GM18508 (cell line): ENCODE measurements around the gene LTF.
"Not testable (repeated sequence)": the region's sequence is repeated elsewhere in the genome, so short reads cannot be mapped to it uniquely, and the experiment has no call there.

Source experiments
- ATAC-seq: cut with Tn5 transposase; IDR thresholded peaks from one replicate; pipeline ENCODE4 v1.9.1; 2021; ENCODE audit warnings: moderate number of reproducible peaks; ENCODE audit not compliant: insufficient read depth, unreplicated experiment

The LTF gene

GRCh38 chr3:46398186-46398955, 66.3 kb downstream of the LTF start:
- no peak for ATAC-seq

DNA sequence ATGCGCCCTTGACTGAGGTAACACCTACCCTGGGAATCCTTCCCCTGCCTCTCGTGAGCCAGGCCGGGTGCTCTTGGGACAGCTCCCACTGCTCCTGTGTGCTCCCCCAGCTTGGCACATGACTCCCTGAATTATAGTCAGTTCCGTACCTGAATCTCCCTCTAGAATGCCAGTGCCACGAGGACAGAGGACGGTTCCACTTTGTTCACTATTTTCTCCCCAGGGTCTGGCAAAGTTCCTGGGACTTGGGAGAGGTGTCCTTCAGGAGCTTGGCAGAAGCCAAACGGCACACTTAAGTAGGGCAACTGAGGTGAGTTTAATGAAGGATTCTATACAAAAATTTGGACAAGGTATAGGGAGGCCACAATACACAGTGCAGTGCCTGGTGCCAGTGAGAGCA, 67.6 kb downstream of the LTF start:
- ATAC-seq, result no peak

DNA sequence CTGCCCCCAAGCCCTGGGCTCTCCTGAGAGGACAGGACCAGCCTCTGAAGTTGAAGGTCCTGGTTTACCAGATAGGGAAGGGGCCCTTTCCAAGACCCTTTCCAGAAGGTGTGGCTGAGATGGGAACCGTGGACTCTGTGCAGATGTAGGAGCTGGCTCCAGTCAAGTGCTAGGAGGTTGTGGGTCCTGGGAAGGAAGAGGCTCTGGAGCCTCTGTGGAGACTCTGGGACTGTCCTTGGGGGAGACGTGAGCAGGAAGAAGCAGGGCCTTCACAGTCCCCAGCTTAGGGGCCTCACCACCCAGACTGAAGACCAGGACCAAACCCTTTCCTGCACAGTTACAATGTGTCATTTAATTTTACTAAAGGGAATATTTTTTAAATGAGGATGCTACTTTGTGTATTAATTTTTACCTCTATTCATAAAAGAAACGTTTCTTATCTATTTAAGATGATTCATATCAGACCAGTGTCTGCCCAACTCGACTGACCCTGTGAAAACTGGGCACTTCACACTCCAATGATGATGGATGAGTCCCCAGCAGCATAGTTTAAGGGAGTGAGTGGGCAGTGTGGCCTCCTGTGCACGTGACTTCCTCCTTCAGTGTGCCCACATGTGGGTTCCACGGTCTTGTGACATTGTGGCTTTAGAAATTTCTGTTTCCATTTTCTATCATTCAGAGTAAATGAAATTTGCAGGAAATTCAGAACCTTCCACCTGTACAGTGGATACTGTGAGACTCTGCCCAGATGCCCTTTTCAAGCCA, 68.8 kb downstream of the LTF start:
- no peak for ATAC-seq

DNA sequence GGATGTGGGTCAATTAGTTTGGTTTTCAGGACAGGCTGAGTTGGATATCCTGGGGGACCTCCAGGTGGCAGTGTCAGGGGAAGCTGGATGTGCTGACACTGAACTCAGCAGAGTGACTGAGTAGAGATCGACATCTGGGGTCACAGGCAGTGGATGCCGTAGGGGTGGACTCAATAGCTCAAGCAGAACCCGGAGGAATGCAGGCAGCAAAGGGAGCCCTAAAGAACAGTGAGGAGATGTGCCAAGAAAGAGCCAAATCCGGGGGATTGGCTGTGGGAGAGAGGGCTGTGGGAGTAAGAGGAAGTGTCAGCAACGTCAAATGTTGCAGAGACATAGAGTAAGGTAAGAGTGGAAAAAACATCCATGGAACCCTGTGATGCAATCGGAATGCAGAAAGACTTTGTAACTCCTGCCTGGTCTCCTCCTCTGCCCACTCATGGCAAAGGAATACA, 69.5 kb downstream of the LTF start:
- ATAC-seq, result no peak

- ATAC-seq, result no peak
These were observed 70.9 kb downstream of the LTF start for GRCh38 chr3:46393554-46394434.

DNA sequence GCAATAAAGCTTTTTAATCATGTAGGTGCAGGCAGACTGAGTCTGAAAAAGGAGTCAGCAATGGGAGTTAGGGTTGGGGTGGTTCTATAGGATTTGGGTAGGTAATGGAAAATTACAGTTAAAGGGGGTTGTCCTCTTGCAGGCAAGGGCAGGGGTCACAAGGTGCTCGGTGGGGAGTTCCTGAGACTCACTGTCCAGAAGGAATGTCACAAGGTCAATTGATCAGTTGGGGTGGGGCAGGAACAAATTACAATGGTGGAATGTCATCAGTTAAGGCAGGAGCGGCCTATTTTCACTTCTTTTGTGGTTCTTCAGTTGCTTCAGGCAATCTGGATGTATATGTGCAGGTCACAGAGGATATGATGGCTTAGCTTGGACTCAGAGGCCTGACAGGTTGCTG, 71.7 kb downstream of the LTF start:
- ATAC-seq, result no peak

GRCh38 chr3:46391526-46391925, 73.2 kb downstream of the LTF start:
- not testable (repeated sequence) for ATAC-seq

GRCh38 chr3:46389306-46389705, 75.4 kb downstream of the LTF start:
- ATAC-seq, result no peak

GRCh38 chr3:46388847-46389246, 75.9 kb downstream of the LTF start:
- not testable (repeated sequence) for ATAC-seq

DNA sequence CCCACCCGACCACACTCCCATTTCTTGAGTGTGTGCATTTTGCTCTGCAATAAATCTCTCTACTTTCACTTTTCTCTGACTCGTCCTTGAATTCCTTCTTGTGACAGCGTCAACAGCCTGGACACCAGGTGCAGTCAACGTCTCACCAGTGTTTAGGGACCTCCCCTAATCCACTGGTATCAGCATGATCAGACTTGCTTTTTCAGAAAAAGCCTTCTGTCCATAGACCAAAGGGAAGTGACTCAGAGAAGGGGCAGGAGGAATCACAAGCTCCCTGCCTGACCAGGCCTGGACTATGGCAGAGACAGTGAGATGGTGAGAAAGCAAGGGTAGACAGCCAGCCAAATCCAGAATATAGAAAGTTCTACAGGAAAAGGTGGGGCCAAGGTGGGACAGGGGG, 78.5 kb downstream of the LTF start:
- ATAC-seq, result no peak
